Sigmoid colon (tissue), 7 donors: ENCODE data around the gene GRAMD1A. TPM values are rescaled to one million over a fixed set of nuclear protein-coding genes. Genes with fewer than 3 reads are reported as not detected.

Source experiments
- DNase-seq: peaks from one replicate; pipeline ENCODE4 v3.0.0-alpha.2; 2019
- H3K27ac ChIP-seq, 4 donors: fragments of 200-600 bp; sonication (generic); one replicate each; pipeline ENCODE4 v1.5.1; 2016 to 2019; ENCODE audit warnings: mild to moderate bottlenecking in 1 of 4
- H3K27me3 ChIP-seq, 3 donors: fragments of 200-600 bp; sonication (generic); one replicate each; pipeline ENCODE4 v1.5.1; 2019; ENCODE audit warnings: mild to moderate bottlenecking in 1 of 3
- H3K36me3 ChIP-seq, 4 donors: fragments of 200-600 bp; sonication (generic); one replicate each; pipeline ENCODE4 v1.5.1; 2016 to 2019
- H3K4me1 ChIP-seq, 4 donors: fragments of 200-600 bp; sonication (generic); one replicate each; pipeline ENCODE4 v1.5.1; 2017 to 2019
- H3K4me3 ChIP-seq, 4 donors: fragments of 200-600 bp; sonication (generic); one replicate each; pipeline ENCODE4 v1.5.1; 2017 to 2019; ENCODE audit warnings: mild to moderate bottlenecking in 2 of 4, moderate library complexity in 1 of 4
- H3K9me3 ChIP-seq, 4 donors: fragments of 200-600 bp in 3 of 4; sonication (generic) in 3 of 4; one replicate each; pipeline versions ENCODE4 v1.5.1 to v1.6.1; 2013 to 2019
- CTCF ChIP-seq, 4 experiments: fragments of 450-650 bp in 3 of 4; fragments of 200-600 bp in 1 of 4; IDR thresholded peaks; one replicate each; pipeline ENCODE4 v1.5.1; 2016 to 2019; ENCODE audit warnings: antibody characterized with exemption in 4 of 4, mild to moderate bottlenecking in 3 of 4, moderate library complexity in 2 of 4
- EP300 ChIP-seq, 4 donors: sonication (generic); formaldehyde crosslinking; IDR thresholded peaks; one replicate each; pipeline ENCODE4 v1.6.1; 2017; ENCODE audit warnings: antibody characterized with exemption in 4 of 4
- POLR2A ChIP-seq, 2 donors: fragments of 450-650 bp; IDR thresholded peaks; one replicate each; pipeline ENCODE4 v1.6.1; 2016; ENCODE audit warnings: antibody characterized with exemption in 2 of 2, mild to moderate bottlenecking in 2 of 2, moderate library complexity in 2 of 2
- POLR2AphosphoS5 ChIP-seq, 4 donors: sonication (generic); formaldehyde crosslinking; IDR thresholded peaks; one replicate each; pipeline ENCODE4 v1.6.1; 2017; ENCODE audit warnings: antibody characterized with exemption in 4 of 4
- WGBS, 2 donors: extraction: QIAGEN DNeasy Blood & Tissue Kit; methylation state at CpG; one replicate each; pipeline ENCODE4 v1.1.7; 2013; 5-methylcytosine and 5-hydroxymethylcytosine counted together
- intact Hi-C: fragments of 100-400 bp; cut with DNase I; formaldehyde crosslinking; loops from one replicate; pipeline ENCODE4 v1.15.1; 2023
- polyA plus RNA-seq, 3 donors: library from polyadenylated mRNA; stranded (reverse); fragments of 200-250 nt; gene quantifications; one replicate each; pipeline ENCODE4 v1.2.3, GENCODE V29; 2013
- total RNA-seq, 4 donors: library from RNA; depleted of rRNA; stranded (reverse); fragments of >200 nt; gene quantifications; one replicate each; pipeline ENCODE4 v1.1.0, GENCODE V29; 2016
- donor health status: healthy with polysubstance abuse.
- donor health status: Bipolar disorder and iron deficiency.
- donor health status: healthy.

GRAMD1A gene
- total and polyA plus RNA-seq, 7 donors = 5.1 to 58.9 (median 30.3) TPM

- 88 to 90% methylated on average over 16 of the region's 16 CpGs for WGBS, 2 donors
- peak; percentile 76 for DNase-seq
- intact Hi-C loops = no loop called here
- peaks cover 0 to 13% (median 9%) of the 10 kb centered on the region in 4 donors for H3K4me1 ChIP-seq
- no peak overlapping the region for H3K4me3 ChIP-seq
- H3K27me3 ChIP-seq = no peaks in the 10 kb centered on the region
- peak overlapping the region in 1 of 4 donors; percentile 17 for H3K27ac ChIP-seq
- no peak for TF ChIP-seq POLR2A (IDR thresholded peaks at IDR 0.05)
- no peak for TF ChIP-seq EP300 (IDR thresholded peaks at IDR 0.05)
- TF ChIP-seq POLR2AphosphoS5 (IDR thresholded peaks at IDR 0.05) = no peak
- no peak for TF ChIP-seq CTCF (IDR thresholded peaks at IDR 0.05)
- peaks cover 21 to 87% (median 51%) of the 10 kb centered on the region in 4 donors for H3K36me3 ChIP-seq
- no peaks in the 10 kb centered on the region for H3K9me3 ChIP-seq
Observed at GRCh38 chr19:35015270-35015953, 15.3 kb downstream of the GRAMD1A start.

DNA sequence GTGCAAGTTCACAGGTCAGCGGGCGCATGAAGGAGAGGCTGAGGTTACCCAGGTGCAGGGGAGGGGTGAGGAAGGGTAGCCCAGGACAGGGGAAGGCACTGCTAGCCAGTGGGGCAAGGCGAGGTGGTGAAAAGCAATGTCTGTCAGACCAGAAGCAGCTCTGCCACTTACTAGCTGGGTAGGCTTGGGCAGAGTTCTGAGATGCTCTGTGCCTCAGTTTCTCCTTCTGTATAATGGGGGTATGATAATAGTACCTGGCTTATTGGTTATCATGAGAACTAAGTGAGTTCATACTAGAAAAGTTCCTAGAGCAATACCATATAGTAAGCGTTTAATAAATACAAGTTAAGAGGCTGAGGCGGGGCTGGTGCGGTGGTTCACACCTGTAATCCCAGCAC is 15.8 kb downstream of the GRAMD1A start:
- H3K27me3 ChIP-seq = no peaks in the 10 kb centered on the region
- intact Hi-C loops = no loop called here
- no peak overlapping the region for H3K4me3 ChIP-seq
- H3K9me3 ChIP-seq = no peaks in the 10 kb centered on the region
- WGBS, 2 donors = 97% methylated on average over 6 of the region's 6 CpGs
- peaks cover 0 to 13% (median 9%) of the 10 kb centered on the region in 4 donors for H3K4me1 ChIP-seq
- H3K36me3 ChIP-seq = peaks cover 23 to 87% (median 53%) of the 10 kb centered on the region in 4 donors
- TF ChIP-seq POLR2AphosphoS5 (IDR thresholded peaks at IDR 0.05) (no peak), EP300 (IDR thresholded peaks at IDR 0.05) (no peak), CTCF (IDR thresholded peaks at IDR 0.05) (no peak), POLR2A (IDR thresholded peaks at IDR 0.05) (no peak)
- no peak overlapping the region for H3K27ac ChIP-seq
- no peak for DNase-seq

DNA sequence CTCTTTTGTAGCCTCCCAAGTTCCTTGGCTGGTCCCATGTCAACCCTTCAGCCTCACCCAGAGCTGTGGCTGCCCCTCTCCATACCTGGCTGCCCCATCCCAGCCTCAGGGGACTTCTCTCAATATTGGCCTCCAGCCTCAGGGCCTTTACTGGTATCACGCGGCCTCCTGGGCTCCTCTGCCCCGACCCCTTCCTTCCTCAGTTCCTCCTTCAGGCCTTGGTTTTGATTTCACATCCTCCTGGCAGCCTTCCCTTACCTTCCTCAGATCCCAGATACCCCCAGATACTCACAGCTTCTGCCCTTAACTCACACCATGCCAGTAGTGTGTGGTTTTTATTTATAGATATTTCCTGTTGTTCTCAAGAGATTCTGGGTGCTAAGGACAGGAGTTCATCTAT is 17.4 kb downstream of the GRAMD1A start:
- H3K4me3 ChIP-seq = no peak overlapping the region
- TF ChIP-seq POLR2A (IDR thresholded peaks at IDR 0.05) = no peak
- TF ChIP-seq POLR2AphosphoS5 (IDR thresholded peaks at IDR 0.05) = no peak
- TF ChIP-seq EP300 (IDR thresholded peaks at IDR 0.05) = no peak
- no peak for TF ChIP-seq CTCF (IDR thresholded peaks at IDR 0.05)
- no peaks in the 10 kb centered on the region for H3K9me3 ChIP-seq
- no peaks in the 10 kb centered on the region for H3K27me3 ChIP-seq
- peaks cover 0 to 11% (median 7%) of the 10 kb centered on the region in 4 donors for H3K4me1 ChIP-seq
- no peak overlapping the region for H3K27ac ChIP-seq
- H3K36me3 ChIP-seq = peaks cover 37 to 89% (median 65%) of the 10 kb centered on the region in 4 donors
- intact Hi-C loops = no loop called here
- peak; percentile 53 for DNase-seq
- 75 to 86% methylated on average over 3 of the region's 3 CpGs for WGBS, 2 donors

- no peak overlapping the region for H3K27ac ChIP-seq
- DNase-seq = no peak
- no peak overlapping the region for H3K4me3 ChIP-seq
- intact Hi-C loops = no loop called here
- peaks cover 0 to 2% (median under 1%) of the 10 kb centered on the region in 4 donors for H3K4me1 ChIP-seq
- H3K27me3 ChIP-seq = no peaks in the 10 kb centered on the region
- no peak for TF ChIP-seq EP300 (IDR thresholded peaks at IDR 0.05)
- TF ChIP-seq POLR2A (IDR thresholded peaks at IDR 0.05) = no peak
- TF ChIP-seq CTCF (IDR thresholded peaks at IDR 0.05) = no peak
- H3K9me3 ChIP-seq = no peaks in the 10 kb centered on the region
- WGBS, 2 donors = 91 to 98% methylated on average over 4 of the region's 4 CpGs
- peaks cover 46 to 98% (median 72%) of the 10 kb centered on the region in 4 donors for H3K36me3 ChIP-seq
Observed at GRCh38 chr19:35018379-35018778, 18.3 kb downstream of the GRAMD1A start.
